Esophagus muscularis mucosa (tissue), 4 donors: ENCODE results near the gene DRG2. TPM values are rescaled to one million over a fixed set of nuclear protein-coding genes. Genes with fewer than 3 reads are reported as not detected.

Experiments used
- DNase-seq: peaks from one replicate; pipeline ENCODE4 v3.0.0-alpha.2; 2017; ENCODE audit errors: extremely low spot score
- H3K27ac ChIP-seq, 4 donors: fragments of 200-600 bp; sonication (generic); replicated peaks in 1 of 4; 1 replicate in 3 of 4; 2 replicates in 1 of 4; pipeline ENCODE4 v1.5.1; 2016 to 2019; ENCODE audit warnings: mild to moderate bottlenecking in 1 of 4
- H3K27me3 ChIP-seq, 4 donors: fragments of 200-600 bp; sonication (generic); one replicate each; pipeline versions ENCODE4 v1.5.1 to v1.6.0; 2016 to 2019
- H3K36me3 ChIP-seq, 4 donors: fragments of 200-600 bp; sonication (generic); one replicate each; pipeline ENCODE4 v1.5.1; 2016 to 2019
- H3K4me1 ChIP-seq, 4 donors: fragments of 200-600 bp; sonication (generic); one replicate each; pipeline ENCODE4 v1.5.1; 2016 to 2019
- H3K4me3 ChIP-seq, 4 donors: fragments of 200-600 bp; sonication (generic); 1 replicate in 2 of 4; 2 replicates in 2 of 4; pipeline ENCODE4 v1.5.1; 2016 to 2019; ENCODE audit warnings: mild to moderate bottlenecking in 4 of 4, moderate library complexity in 1 of 4
- H3K9me3 ChIP-seq, 4 donors: fragments of 200-600 bp; sonication (generic); 1 replicate in 3 of 4; 2 replicates in 1 of 4; pipeline ENCODE4 v1.5.1; 2016 to 2019
- EP300 ChIP-seq: sonication (generic); formaldehyde crosslinking; IDR thresholded peaks from one replicate; pipeline ENCODE4 v1.6.1; 2017; ENCODE audit warnings: antibody characterized with exemption
- POLR2A ChIP-seq: fragments of 450-650 bp; IDR thresholded peaks from one replicate; pipeline ENCODE4 v1.6.1; 2017; ENCODE audit warnings: antibody characterized with exemption, moderate library complexity, mild to moderate bottlenecking, low read depth
- POLR2AphosphoS5 ChIP-seq, 2 donors: sonication (generic); formaldehyde crosslinking; IDR thresholded peaks; one replicate each; pipeline ENCODE4 v1.6.1; 2017; ENCODE audit warnings: antibody characterized with exemption in 2 of 2
- WGBS: methylation state at CpG from one replicate; pipeline ENCODE4 v1.1.5; 2018; 5-methylcytosine and 5-hydroxymethylcytosine counted together
- intact Hi-C: fragments of 100-400 bp; cut with DNase I; formaldehyde crosslinking; loops from one replicate; pipeline ENCODE4 v1.15.1; 2023
- total RNA-seq, 4 donors: library from RNA; depleted of rRNA; stranded (reverse); fragments of >200 nt; gene quantifications; one replicate each; pipeline versions ENCODE4 v1.1.0 to v1.2.1, GENCODE V29; 2016
- TF ChIP-seq, protein P1 (sequence below), 3 experiments: fragments of 200-600 bp in 2 of 3; fragments of 450-650 bp in 1 of 3; sonication (generic) in 2 of 3; IDR thresholded peaks; one replicate each; pipeline ENCODE4 v1.5.1; 2017 to 2019; ENCODE audit warnings: antibody characterized with exemption in 3 of 3, mild to moderate bottlenecking in 2 of 3, moderate library complexity in 1 of 3

DRG2 gene
- total RNA-seq, 4 donors from 2014 or later: 27.4 to 33.8 (median 33.0) TPM

DNA sequence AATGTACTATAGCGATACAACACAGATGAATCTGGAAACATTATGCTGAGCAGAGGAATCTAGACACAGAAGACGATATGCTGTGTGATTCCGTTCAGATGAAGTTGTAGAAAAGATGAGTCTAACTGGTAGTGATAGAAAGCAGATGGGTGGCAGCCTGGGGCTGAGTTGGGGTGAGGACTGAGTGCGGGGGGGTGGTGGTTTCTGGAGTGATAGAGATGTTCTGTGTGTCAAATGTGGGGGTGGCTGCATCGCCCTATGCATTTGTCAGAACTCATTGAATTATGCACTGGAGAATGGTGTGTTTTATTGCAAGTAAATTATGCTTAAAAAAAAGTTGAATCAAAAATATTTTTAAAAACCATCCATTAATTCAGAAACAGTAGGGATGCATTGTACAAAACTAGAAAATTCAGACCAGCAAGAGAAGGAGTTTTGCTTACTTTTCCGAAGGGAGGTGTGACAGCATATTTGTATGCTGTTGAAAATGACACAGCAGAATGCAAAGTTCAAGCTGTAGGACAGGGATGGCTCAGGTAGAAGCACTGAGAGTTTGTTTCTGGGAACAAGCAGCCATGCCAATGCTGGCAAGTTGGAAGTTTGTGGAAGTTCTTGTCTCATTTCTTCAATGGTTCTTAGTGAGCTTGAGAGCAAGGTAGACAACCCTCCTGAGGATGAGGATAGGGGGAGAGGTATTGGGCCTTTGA lies 13.0 kb upstream of the DRG2 start:
- Histone ChIP-seq H3K27ac (no peak overlapping the region), H3K36me3 (no peaks in the 10 kb centered on the region), H3K4me3 (no peak overlapping the region), H3K4me1 (peaks cover 0 to 10% (median 7%) of the 10 kb centered on the region in 4 donors), H3K27me3 (peaks cover 0 to 19% (median 0%) of the 10 kb centered on the region in 4 donors), H3K9me3 (no peaks in the 10 kb centered on the region)
- TF ChIP-seq, protein P1, sequence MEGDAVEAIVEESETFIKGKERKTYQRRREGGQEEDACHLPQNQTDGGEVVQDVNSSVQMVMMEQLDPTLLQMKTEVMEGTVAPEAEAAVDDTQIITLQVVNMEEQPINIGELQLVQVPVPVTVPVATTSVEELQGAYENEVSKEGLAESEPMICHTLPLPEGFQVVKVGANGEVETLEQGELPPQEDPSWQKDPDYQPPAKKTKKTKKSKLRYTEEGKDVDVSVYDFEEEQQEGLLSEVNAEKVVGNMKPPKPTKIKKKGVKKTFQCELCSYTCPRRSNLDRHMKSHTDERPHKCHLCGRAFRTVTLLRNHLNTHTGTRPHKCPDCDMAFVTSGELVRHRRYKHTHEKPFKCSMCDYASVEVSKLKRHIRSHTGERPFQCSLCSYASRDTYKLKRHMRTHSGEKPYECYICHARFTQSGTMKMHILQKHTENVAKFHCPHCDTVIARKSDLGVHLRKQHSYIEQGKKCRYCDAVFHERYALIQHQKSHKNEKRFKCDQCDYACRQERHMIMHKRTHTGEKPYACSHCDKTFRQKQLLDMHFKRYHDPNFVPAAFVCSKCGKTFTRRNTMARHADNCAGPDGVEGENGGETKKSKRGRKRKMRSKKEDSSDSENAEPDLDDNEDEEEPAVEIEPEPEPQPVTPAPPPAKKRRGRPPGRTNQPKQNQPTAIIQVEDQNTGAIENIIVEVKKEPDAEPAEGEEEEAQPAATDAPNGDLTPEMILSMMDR (IDR thresholded peaks at IDR 0.05): no peak
- TF ChIP-seq EP300 (no peak), POLR2AphosphoS5 (IDR thresholded peaks at IDR 0.05) (no peak), POLR2A (no peak)
- intact Hi-C loops: no loop called here
- no peak for DNase-seq
- WGBS: 68% methylated on average over 6 of the region's 6 CpGs

DNA sequence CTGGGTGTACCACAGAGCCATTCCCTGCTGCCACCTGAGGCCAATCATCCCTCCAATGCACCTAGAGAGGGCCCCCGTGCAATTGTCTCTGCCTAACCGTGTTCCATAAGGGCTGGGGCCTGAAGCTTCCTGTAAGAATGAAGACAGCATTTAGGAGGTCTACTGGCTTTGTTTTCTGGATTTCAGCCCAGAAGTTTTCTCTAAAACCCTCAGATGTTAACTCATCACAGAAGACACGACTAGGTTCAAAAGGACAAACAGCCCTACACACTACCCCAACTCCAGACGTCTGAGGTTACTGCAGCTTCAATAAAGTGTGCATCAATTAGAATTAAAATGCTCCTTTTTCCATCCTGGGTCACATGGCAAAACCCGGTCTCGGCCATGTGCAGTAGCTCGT lies 10.8 kb upstream of the DRG2 start:
- H3K4me3 ChIP-seq: no peak overlapping the region
- H3K9me3 ChIP-seq: no peaks in the 10 kb centered on the region
- DNase-seq: no peak
- WGBS: 63% methylated on average over 7 of the region's 7 CpGs
- no peak overlapping the region for H3K27ac ChIP-seq
- H3K4me1 ChIP-seq: no peaks in the 10 kb centered on the region
- H3K36me3 ChIP-seq: no peaks in the 10 kb centered on the region
- intact Hi-C loops: no loop called here
- H3K27me3 ChIP-seq: peaks cover 0 to 19% (median 0%) of the 10 kb centered on the region in 4 donors
- TF ChIP-seq, protein P1 (IDR thresholded peaks at IDR 0.05): no peak
- TF ChIP-seq EP300 (no peak), POLR2A (no peak), POLR2AphosphoS5 (IDR thresholded peaks at IDR 0.05) (no peak)

DNA sequence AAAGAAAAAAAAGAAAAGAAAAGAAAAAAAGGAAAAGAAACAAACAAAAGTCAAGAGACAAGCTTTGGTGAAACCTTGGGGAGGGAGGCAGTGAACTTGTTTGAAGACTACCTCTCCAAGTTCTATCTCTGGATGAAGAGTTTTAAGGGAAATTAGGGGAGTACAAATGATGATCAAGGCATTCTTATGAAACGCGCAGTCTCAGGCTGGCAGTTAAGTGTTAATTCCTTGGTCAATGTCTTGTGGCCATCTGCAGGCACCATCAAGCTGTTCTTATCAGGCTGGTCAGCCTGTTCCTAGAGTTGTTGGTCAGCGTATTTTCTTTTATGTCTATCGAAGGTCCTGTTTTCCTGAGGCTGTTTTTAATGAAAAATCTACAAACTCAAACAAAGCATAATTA lies 8.2 kb upstream of the DRG2 start:
- H3K27me3 ChIP-seq: peaks cover 0 to 19% (median 0%) of the 10 kb centered on the region in 4 donors
- no peaks in the 10 kb centered on the region for H3K9me3 ChIP-seq
- no peak overlapping the region for H3K4me3 ChIP-seq
- WGBS: 68% methylated on average over 4 of the region's 4 CpGs
- H3K4me1 ChIP-seq: no peaks in the 10 kb centered on the region
- intact Hi-C loops: no loop called here
- no peaks in the 10 kb centered on the region for H3K36me3 ChIP-seq
- H3K27ac ChIP-seq: no peak overlapping the region
- TF ChIP-seq POLR2A (no peak), POLR2AphosphoS5 (IDR thresholded peaks at IDR 0.05) (no peak), EP300 (no peak)
- TF ChIP-seq, protein P1 (IDR thresholded peaks at IDR 0.05): no peak
- DNase-seq: no peak

DNA sequence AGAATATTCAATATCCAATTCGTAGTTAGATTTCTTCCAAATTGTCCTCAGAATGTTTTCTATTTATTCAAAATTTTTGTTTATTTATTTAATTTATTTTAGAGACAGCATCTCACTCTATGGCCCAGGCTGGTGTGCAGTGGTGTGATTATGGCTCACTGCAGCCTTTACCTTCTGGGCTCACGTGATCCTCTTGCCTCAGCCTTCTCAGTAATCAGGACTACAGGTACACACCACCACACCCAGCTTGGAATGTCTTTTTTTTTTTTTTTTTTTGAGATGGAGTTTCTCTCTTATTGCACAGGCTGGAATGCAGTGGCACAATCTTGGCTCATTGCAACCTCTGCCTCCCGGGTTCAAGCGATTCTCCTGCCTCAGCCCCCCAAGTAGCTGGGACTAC lies 3.5 kb upstream of the DRG2 start:
- Histone ChIP-seq H3K4me3 (no peak overlapping the region), H3K4me1 (peaks cover 7 to 20% (median 19%) of the 10 kb centered on the region in 4 donors), H3K9me3 (no peaks in the 10 kb centered on the region), H3K27me3 (no peaks in the 10 kb centered on the region), H3K27ac (no peak overlapping the region), H3K36me3 (no peaks in the 10 kb centered on the region)
- intact Hi-C loops: no loop called here
- TF ChIP-seq POLR2AphosphoS5 (IDR thresholded peaks at IDR 0.05): no peak
- no peak for TF ChIP-seq POLR2A
- no peak for TF ChIP-seq EP300
- TF ChIP-seq, protein P1 (IDR thresholded peaks at IDR 0.05): no peak
- 88% methylated on average over 4 of the region's 4 CpGs for WGBS
- DNase-seq: no peak
